ENCODE results near the gene GSC.
A peak's percentile ranks its signal among the peaks of the same experiment; 100 is the strongest.
"Not testable (repeated sequence)": the region's sequence is repeated elsewhere in the genome, so short reads cannot be mapped to it uniquely, and the experiment has no call there.

GSC gene

DNA sequence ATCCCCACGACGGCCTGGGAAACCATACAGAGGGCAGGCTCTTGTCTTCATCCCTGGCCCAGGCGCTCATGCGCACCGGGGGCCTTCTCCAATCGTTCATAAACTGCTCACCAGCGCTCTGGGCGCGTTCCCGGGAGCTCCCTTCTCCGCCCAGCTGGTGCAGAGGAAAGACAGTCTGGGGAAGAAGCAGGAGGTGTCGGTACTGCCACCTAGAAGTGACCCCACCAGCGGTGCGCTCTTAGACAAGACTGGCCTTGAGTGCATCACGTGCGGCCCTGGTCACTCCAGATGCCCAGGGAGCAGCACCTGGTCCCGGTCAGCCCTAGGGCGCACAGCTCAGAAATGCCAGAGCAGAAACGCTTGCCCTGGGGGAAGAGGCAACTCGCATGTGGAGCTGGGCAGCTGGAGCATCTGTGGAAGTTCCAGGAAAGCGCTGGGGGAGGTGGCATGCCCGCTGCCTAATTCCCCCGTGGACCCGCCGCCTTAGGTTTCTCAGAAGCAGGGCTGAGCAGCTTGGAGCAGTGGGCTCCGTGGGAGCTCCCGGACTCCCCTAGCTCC lies 2.5 kb downstream of the GSC start:
- peaks cover 0 to 3% of the 10 kb centered on the region in 2 donors for H3K36me3 Mint-ChIP-seq
- ATAC-seq (replicated peaks), result no peak
- DNase-seq, result no peak

DNA sequence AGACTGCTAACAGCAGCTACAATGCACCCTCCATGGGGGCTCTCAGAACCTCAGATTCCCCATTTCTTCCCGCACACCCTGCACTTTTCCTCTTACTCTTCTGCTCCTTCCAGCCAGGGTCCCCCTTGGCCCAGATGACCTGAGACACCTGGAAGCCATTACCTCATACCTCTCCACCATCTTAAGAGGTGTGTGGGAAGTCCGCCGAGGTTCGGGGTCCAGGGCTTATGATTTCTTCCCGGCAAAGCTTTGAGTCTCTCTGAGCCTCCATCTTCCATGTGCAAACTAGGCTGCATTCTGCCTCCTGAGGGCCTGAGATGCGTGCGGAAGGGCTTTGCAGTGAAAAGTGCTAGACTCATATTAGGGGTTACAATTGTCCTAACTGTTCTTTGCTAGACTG lies 5.3 kb downstream of the GSC start:
- H3K4me1 Mint-ChIP-seq, result peaks cover 10 to 19% of the 10 kb centered on the region in 2 donors
- H3K9me3 Mint-ChIP-seq, result no peaks in the 10 kb centered on the region
- H3K4me3 Mint-ChIP-seq, result no peak overlapping the region
- H3K27me3 Mint-ChIP-seq, result peaks cover 61 to 75% of the 10 kb centered on the region in 2 donors
- ATAC-seq (replicated peaks), result no peak
- DNase-seq, result no peak
- H3K36me3 Mint-ChIP-seq, result peaks cover 0 to 3% of the 10 kb centered on the region in 2 donors
- H3K27ac Mint-ChIP-seq, result no peak overlapping the region

More for the DNA sequence above, 2.5 kb downstream of the GSC start:
- Mint-ChIP-seq H3K27me3 (peaks cover 75 to 86% of the 10 kb centered on the region in 2 donors), H3K9me3 (no peaks in the 10 kb centered on the region), H3K4me1 (peaks cover 17 to 33% of the 10 kb centered on the region in 2 donors), H3K27ac (peak overlapping the region; percentile 38), H3K4me3 (no peak overlapping the region)

DNA sequence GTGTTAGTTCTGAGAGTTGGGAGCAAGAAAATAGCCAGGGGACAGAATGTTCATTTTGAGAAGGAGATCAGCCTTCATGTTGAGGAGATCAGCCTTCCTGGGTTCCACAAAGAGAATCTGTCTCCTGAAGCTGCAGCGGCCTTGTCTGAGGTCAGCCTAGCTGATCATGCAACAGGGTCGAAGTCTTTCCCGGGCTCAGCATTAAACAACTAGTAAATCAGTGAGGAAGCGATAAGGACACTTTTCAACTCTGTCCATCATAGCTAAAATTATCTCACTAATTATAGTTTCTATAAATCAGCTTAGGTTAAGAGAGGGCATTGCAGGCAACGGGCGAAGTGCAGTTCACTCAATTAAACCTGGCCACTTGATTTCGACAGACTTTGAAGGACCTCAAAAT lies 7.5 kb downstream of the GSC start:
- H3K36me3 Mint-ChIP-seq, result no peaks in the 10 kb centered on the region
- ATAC-seq (replicated peaks) (no peak), DNase-seq (no peak)
- H3K4me3 Mint-ChIP-seq, result no peak overlapping the region
- H3K27me3 Mint-ChIP-seq, result peaks cover 50 to 61% of the 10 kb centered on the region in 2 donors
- no peaks in the 10 kb centered on the region for H3K9me3 Mint-ChIP-seq
- no peak overlapping the region for H3K27ac Mint-ChIP-seq
- H3K4me1 Mint-ChIP-seq, result peaks cover 0 to 2% of the 10 kb centered on the region in 2 donors

DNA sequence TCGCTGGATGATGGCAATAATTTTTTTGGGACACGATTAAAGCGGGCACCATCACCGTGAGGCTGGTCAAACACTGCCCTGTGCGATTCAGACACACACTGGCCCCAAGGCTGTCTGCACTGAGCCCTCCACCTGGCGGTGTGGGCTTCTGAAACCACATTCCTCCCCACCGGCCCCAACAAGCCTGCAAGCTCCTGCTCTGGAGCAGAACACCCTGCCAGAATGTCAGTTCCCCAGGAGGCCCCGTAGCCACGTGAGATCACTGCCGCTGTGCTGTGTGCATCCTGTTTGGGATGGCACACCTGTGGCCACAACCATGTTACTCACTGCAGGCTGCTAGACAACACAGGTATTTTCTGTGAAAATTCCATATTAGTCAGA lies 7.9 kb downstream of the GSC start:
- no peak for ATAC-seq (replicated peaks)
- Mint-ChIP-seq H3K27ac (no peak overlapping the region), H3K9me3 (no peaks in the 10 kb centered on the region), H3K27me3 (peaks cover 45 to 59% of the 10 kb centered on the region in 2 donors), H3K36me3 (no peaks in the 10 kb centered on the region), H3K4me3 (no peak overlapping the region), H3K4me1 (no peaks in the 10 kb centered on the region)
- no peak for DNase-seq

DNA sequence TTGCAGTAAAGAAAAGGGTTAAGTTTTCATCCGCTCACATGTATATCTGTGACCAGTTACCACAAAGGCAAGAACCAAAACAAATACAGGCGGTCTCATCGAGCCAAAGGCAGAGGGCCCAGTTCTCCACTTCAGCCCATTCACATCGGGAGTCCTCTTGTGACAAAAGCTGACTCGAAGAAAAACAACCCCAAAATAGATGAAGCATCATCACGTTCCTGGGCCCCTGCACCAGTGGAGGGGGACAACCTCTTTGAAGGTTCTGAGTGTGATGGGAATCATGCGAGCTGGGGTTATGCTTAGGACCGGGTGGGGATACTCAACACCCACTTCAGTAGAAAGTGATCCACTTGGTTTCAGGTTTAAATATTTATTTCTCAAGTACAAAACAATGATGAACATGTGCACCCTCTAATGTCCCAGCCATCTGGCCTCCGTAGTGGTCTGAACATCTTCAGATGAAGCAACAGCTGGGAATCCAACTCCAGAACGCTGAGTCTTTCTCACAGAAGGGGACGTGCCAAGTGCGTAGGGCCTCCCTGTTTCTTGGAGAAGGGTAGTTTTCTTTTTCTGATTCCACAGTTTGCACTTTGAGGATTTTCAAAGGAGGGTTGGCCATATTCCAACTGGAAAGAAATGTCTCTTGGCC lies 8.4 kb downstream of the GSC start:
- no peaks in the 10 kb centered on the region for H3K4me1 Mint-ChIP-seq
- no peaks in the 10 kb centered on the region for H3K36me3 Mint-ChIP-seq
- ATAC-seq (replicated peaks) (no peak), DNase-seq (no peak)
- peaks cover 41 to 61% of the 10 kb centered on the region in 2 donors for H3K27me3 Mint-ChIP-seq
- H3K27ac Mint-ChIP-seq, result no peak overlapping the region
- no peak overlapping the region for H3K4me3 Mint-ChIP-seq
- H3K9me3 Mint-ChIP-seq, result no peaks in the 10 kb centered on the region

DNA sequence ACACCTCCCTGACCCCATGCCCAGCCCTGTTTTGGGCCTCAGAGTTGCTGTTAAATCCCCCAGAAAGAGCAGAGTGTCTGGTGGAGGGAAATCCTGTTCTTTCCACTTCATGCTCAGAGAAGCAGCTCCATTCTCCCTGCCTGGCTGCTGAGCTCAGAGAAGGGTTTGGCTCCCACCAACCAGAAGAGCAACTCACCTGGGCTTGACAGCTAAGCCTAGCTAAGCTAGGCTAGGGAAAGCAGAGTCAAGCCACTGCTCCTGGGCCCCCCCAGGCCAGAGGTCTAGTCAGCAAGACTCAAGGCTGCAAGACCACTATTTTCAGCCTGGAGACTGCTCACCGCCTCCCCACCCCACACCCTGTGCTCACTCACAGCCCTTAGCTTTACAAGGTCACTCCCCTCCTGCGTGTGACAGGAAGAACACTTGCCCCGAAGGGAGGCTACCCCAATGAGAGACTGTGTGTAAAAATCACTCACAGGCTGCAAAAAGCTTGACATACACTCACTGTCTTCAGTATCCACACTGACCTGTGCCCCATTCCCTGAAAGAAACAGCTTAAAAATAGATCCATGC lies 13.5 kb downstream of the GSC start:
- H3K27ac Mint-ChIP-seq, result no peak overlapping the region
- H3K4me1 Mint-ChIP-seq, result no peaks in the 10 kb centered on the region
- H3K9me3 Mint-ChIP-seq, result no peaks in the 10 kb centered on the region
- H3K36me3 Mint-ChIP-seq, result no peaks in the 10 kb centered on the region
- ATAC-seq (replicated peaks) (no peak), DNase-seq (no peak)
- H3K27me3 Mint-ChIP-seq, result peaks cover 10 to 38% of the 10 kb centered on the region in 2 donors
- H3K4me3 Mint-ChIP-seq, result no peak overlapping the region

DNA sequence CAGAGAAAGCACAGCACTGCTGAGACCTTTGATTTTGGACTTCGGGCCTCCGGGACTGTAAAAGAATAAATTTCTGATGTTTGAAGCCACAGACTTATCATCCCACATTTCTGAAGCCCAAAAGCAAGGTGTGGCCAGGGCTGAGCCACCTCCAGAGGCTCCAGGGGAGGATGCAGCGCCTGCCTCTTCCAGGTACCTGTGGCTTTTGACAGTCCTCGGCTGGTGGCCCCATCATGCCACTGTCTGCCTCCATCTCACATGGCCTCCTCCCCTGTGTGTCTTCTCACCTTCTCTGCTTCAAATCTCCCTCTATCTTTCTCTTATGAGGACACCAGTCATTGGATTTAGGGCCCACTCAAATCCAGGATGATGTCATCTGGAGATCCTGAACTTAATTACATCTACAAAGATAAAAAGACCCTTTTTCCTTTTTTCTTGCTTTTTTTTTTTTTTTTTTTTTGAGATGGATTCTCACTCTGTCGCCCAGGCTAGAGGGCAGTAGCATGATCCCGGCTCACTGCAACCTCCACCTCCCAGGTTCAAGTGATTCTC lies 15.4 kb downstream of the GSC start:
- H3K27ac Mint-ChIP-seq, result no peak overlapping the region
- H3K36me3 Mint-ChIP-seq, result no peaks in the 10 kb centered on the region
- ATAC-seq (replicated peaks) (no peak), DNase-seq (no peak)
- H3K4me1 Mint-ChIP-seq, result no peaks in the 10 kb centered on the region
- no peak overlapping the region for H3K4me3 Mint-ChIP-seq
- H3K9me3 Mint-ChIP-seq, result no peaks in the 10 kb centered on the region
- peaks cover 10 to 32% of the 10 kb centered on the region in 2 donors for H3K27me3 Mint-ChIP-seq

DNA sequence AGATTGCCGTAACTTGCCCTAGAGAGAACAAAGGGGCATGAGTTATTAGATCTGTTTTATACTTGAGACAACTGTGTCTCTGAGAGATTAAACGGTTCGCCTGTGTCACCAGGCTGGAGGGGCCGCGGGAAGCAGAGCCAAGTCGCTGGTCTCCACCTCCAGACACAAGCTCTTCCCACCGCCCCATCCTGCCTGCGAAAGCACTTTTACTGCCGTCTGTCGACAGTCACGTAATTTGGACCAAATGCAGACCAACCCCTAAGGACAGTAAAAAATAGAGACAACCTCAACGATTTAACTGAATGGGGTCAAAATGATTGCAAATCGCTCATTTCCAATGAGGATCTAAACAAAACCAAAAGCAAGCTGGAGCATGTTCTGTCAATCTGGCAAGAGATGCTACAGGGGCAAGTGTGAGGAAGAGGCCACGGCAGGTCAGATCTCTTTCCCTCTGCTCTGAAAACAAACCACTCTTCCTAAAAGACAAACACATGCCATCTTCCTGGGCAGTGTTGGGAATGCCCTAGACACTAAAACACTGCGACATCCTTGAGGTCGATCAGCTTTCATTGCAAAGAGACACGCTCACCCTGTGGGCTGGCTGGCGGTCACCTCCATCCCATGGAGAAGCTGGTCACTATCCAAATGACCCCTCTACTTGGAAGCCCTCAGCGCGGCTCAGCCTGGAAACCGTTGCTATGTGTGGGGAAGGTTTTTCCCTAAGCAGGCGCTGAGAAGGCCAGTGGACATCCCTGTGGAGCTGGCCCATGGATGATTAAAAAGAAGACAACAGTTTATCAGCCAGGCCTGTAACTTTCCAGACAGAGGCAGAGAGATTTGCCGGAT lies 17.1 kb downstream of the GSC start:
- no peaks in the 10 kb centered on the region for H3K9me3 Mint-ChIP-seq
- ATAC-seq (replicated peaks) (no peak), DNase-seq (no peak)
- H3K36me3 Mint-ChIP-seq, result no peaks in the 10 kb centered on the region
- H3K27ac Mint-ChIP-seq, result peak overlapping the region; percentile 31
- peaks cover 0 to 4% of the 10 kb centered on the region in 2 donors for H3K4me1 Mint-ChIP-seq
- peaks cover 8 to 25% of the 10 kb centered on the region in 2 donors for H3K27me3 Mint-ChIP-seq
- no peak overlapping the region for H3K4me3 Mint-ChIP-seq

DNA sequence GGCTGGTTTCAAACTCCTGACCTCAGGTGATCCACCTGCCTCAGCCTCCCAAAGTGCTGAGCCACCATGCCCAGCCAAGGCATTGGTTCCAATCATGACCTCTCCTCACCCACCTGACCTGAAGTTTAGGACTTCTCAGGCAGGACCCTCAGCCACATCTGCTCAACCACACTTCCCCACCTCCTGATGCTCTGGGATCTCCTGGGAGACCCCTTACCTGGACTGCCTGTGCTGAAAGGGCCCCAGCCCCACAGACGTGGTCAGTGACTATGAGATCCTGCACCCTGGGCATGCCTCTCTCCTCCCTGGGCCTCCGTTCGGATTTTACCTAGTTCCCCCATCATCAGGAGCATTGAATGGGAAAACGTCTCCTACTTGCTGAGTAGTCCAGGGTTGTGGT lies 18.0 kb downstream of the GSC start:
- no peak overlapping the region for H3K4me3 Mint-ChIP-seq

DNA sequence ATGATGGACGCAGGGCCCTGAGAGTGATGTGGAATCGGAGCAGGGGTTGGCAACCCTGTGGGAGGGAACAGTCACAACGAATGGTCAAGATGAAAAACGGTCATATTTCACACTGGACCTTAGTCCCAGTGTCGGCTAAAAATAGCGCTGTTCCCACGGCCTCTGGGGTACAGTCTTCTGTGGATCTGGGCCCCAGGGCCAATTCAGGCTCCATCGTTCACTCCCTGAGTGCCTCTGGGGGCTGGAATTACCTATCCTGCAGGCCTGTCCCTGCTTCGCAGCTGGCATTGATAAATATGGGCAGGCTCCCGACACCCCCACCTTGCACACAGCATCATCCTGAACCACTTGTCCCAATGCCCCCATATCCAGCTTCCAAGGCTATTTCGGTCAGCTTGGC lies 18.6 kb downstream of the GSC start:
- no peak overlapping the region for H3K27ac Mint-ChIP-seq

More for the DNA sequence above, 18.0 kb downstream of the GSC start:
- DNase-seq, result no peak
- no peak for ATAC-seq (replicated peaks)
- Mint-ChIP-seq H3K9me3 (no peaks in the 10 kb centered on the region), H3K4me1 (peaks cover 0 to 4% of the 10 kb centered on the region in 2 donors), H3K36me3 (no peaks in the 10 kb centered on the region), H3K27ac (no peak overlapping the region), H3K27me3 (peaks cover 8 to 22% of the 10 kb centered on the region in 2 donors)

DNA sequence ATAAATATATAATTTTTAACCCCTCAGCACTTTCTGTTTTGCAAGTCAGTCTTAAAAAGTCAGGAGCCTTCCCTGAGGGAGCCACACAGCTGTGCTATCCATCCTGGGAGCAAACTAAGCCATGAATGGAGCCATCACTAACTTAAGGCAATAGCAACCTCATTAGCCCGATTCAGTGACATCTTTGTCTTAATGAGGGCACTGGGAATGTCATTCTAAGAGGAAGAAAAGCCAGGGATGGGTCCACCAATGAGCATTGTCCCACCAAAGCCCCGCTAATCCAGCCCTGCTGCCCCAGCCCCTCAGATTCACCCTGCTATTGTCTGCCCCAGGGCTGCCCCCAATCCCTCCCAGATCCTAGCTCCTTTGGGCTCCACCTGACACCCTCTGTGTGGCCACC lies 19.5 kb downstream of the GSC start:
- Mint-ChIP-seq H3K4me3 (no peak overlapping the region), H3K27me3 (peaks cover 8 to 12% of the 10 kb centered on the region in 2 donors), H3K9me3 (no peaks in the 10 kb centered on the region), H3K36me3 (no peaks in the 10 kb centered on the region), H3K27ac (no peak overlapping the region), H3K4me1 (peaks cover 0 to 4% of the 10 kb centered on the region in 2 donors)
- DNase-seq (no peak), ATAC-seq (replicated peaks) (no peak)

More for the DNA sequence above, 18.6 kb downstream of the GSC start:
- H3K36me3 Mint-ChIP-seq, result no peaks in the 10 kb centered on the region
- H3K27me3 Mint-ChIP-seq, result peaks cover 8 to 16% of the 10 kb centered on the region in 2 donors
- ATAC-seq (replicated peaks) (no peak), DNase-seq (no peak)
- no peaks in the 10 kb centered on the region for H3K9me3 Mint-ChIP-seq
- peaks cover 0 to 4% of the 10 kb centered on the region in 2 donors for H3K4me1 Mint-ChIP-seq
- no peak overlapping the region for H3K4me3 Mint-ChIP-seq

DNA sequence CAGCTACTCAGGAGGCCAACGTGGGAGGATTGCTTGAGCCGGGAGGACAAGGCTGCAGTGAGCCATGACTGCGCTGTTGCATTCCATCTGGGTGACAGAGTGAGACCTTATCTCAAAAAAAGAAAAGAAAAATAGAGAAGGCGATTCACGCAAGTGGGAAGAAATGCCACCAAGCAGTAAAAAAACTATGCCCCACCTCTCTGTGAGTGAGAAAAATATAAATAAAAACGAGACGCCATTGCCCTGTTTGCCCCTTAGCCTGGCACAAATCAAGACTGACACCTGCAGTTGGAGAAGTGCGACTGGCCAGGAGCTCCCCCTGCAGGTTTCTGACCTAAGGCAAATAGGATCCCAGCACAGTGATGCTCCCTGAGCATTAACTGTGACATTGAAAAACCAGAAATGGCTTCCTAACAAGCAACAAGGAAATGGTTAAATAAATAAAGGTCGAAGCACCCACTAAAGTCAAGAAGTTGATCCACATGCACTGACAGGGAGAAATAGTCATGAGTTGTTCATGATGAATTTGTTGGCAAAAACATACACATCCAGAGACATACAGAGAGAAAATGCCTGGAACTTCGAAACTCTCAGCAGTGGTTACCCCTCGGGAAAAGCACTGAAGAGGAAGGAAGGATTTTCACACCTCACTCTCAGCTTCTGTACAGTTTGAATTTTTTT lies 21.1 kb downstream of the GSC start:
- Mint-ChIP-seq H3K4me3 (no peak overlapping the region), H3K4me1 (peaks cover 0 to 4% of the 10 kb centered on the region in 2 donors), H3K27me3 (peaks cover 8 to 12% of the 10 kb centered on the region in 2 donors), H3K36me3 (no peaks in the 10 kb centered on the region), H3K27ac (no peak overlapping the region), H3K9me3 (no peaks in the 10 kb centered on the region)
- peak; percentile 76 for ATAC-seq (replicated peaks)
- no peak for DNase-seq

DNA sequence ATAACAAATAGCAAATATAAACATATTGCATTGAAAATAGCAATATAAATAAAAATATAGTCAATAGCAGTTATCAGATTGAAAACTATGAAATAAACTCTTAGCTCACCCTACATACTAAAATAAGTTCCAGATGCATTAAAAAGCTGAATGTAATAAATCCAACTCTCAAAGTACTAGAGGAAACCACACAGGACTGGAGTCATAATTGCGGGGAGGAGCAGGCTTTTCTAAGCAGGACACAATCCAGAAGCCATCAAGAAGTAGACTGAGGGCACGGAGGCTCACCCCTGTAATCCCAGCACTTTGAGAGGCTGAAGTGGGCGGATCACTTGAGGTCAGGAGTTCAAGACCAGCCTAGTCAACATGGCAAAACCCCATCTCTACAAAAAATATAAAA lies 22.2 kb downstream of the GSC start:
- ATAC-seq (replicated peaks) (no peak), DNase-seq (no peak)
- no peaks in the 10 kb centered on the region for H3K9me3 Mint-ChIP-seq
- no peaks in the 10 kb centered on the region for H3K36me3 Mint-ChIP-seq
- H3K4me3 Mint-ChIP-seq, result no peak overlapping the region
- peaks cover 8 to 12% of the 10 kb centered on the region in 2 donors for H3K27me3 Mint-ChIP-seq
- H3K4me1 Mint-ChIP-seq, result peaks cover 0 to 4% of the 10 kb centered on the region in 2 donors
- H3K27ac Mint-ChIP-seq, result no peak overlapping the region

DNA sequence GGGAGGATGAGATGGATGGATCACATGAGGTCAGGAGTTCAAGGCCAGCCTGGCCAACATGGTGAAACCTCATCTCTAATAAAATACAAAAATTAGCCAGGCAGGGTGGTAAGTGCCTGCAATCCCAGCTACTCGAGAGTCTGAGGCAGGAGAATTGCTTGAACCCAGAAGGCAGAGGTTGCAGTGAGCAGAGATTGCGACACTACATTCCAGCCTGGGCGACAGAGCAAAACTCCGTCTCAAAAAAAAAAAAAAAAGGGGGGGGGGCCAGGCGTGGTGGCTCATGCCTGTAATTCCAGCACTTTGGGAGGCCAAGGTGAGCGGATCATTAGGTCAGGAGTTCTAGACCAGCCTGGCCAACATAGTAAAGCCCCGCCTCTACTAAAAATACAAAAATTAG lies 22.8 kb downstream of the GSC start:
- H3K4me1 Mint-ChIP-seq; DNase-seq; H3K27ac Mint-ChIP-seq; H3K4me3 Mint-ChIP-seq; ATAC-seq (replicated peaks); H3K36me3 Mint-ChIP-seq; H3K9me3 Mint-ChIP-seq: not testable (repeated sequence)
- peaks cover 10 to 13% of the 10 kb centered on the region in 2 donors for H3K27me3 Mint-ChIP-seq

Data from stimulated activated naive B cell treated with anti-CD40 and anti-IgM and Interleukin-4, amounts not matched to agents 10 μg/mL and 1 μg/mL and 100 μg/mL, for 72 hours (primary cell).